ENCODE results near the gene EFTUD2.
A peak's percentile ranks its signal among the peaks of the same experiment; 100 is the strongest.
"Not testable (repeated sequence)": the region's sequence is repeated elsewhere in the genome, so short reads cannot be mapped to it uniquely, and the experiment has no call there.

The EFTUD2 gene

GRCh38 chr17:44899074-44899782 lies at the start of gene EFTUD2:
Gene EFTUD2, minus strand, starts transcription at chr17:44899445. Its CDS starts 4,924 bp downstream, at chr17:44894521.
- DNase-seq, result peak; percentile 98

GRCh38 chr17:44948315-44948795 lies 49.1 kb upstream of the EFTUD2 start:
- DNase-seq, result no peak

- DNase-seq, result peak; percentile 87
Observed at GRCh38 chr17:44947461-44948314, 48.4 kb upstream of the EFTUD2 start, which contains the start of gene KIF18B. Gene KIF18B, minus strand, starts transcription at chr17:44947773. Its CDS starts 11,429 bp downstream, at chr17:44936344.

- DNase-seq, result not testable (repeated sequence)
Observed at GRCh38 chr17:44945652-44946051, 46.4 kb upstream of the EFTUD2 start.

- no peak for DNase-seq
Observed at GRCh38 chr17:44942456-44942855, 43.2 kb upstream of the EFTUD2 start.

- DNase-seq, result no peak
Observed at GRCh38 chr17:44941712-44942331, 42.6 kb upstream of the EFTUD2 start.

- no peak for DNase-seq
Observed at GRCh38 chr17:44940768-44941167, 41.5 kb upstream of the EFTUD2 start.

GRCh38 chr17:44940317-44940716 lies 41.1 kb upstream of the EFTUD2 start:
- DNase-seq, result no peak

GRCh38 chr17:44935116-44935515 lies 35.9 kb upstream of the EFTUD2 start:
- DNase-seq, result no peak

- DNase-seq, result no peak
Observed at GRCh38 chr17:44934745-44935105, 35.5 kb upstream of the EFTUD2 start.

GRCh38 chr17:44933824-44934744 lies 34.8 kb upstream of the EFTUD2 start:
- DNase-seq, result no peak

GRCh38 chr17:44932787-44933097 lies 33.5 kb upstream of the EFTUD2 start:
- DNase-seq, result no peak

- no peak for DNase-seq
Observed at GRCh38 chr17:44932096-44932786, 33.0 kb upstream of the EFTUD2 start.

- DNase-seq, result no peak
Observed at GRCh38 chr17:44931376-44931775, 32.1 kb upstream of the EFTUD2 start.

GRCh38 chr17:44930667-44931066 lies 31.4 kb upstream of the EFTUD2 start:
- no peak for DNase-seq

- DNase-seq, result no peak
Observed at GRCh38 chr17:44928950-44929720, 29.9 kb upstream of the EFTUD2 start.

GRCh38 chr17:44928136-44928535 lies 28.9 kb upstream of the EFTUD2 start:
- no peak for DNase-seq

- no peak for DNase-seq
Observed at GRCh38 chr17:44927696-44928095, 28.5 kb upstream of the EFTUD2 start.

GRCh38 chr17:44926821-44927525 lies 27.7 kb upstream of the EFTUD2 start:
- DNase-seq, result no peak
